ENCODE data around the gene QPCTL.

- no peak for TF ChIP-seq CTCF (conservative IDR thresholded peaks at IDR 0.05)
- TF ChIP-seq ZFX (IDR thresholded peaks at IDR 0.05) = no peak
Measured at GRCh38 chr19:45705710-45706415, 13.4 kb downstream of the QPCTL start.
